Motor neuron (in vitro differentiated cells): ENCODE data around the gene CDK16. TPM values are rescaled to one million over a fixed set of nuclear protein-coding genes. Genes with fewer than 3 reads are reported as not detected.
"Not testable (repeated sequence)": the region's sequence is repeated elsewhere in the genome, so short reads cannot be mapped to it uniquely, and the experiment has no call there.

Source experiments
- ATAC-seq, 8 experiments: fragments of 200-7000 bp; cut with Tn5 transposase; replicated peaks in 6 of 8; 2 replicates each; pipeline ENCODE4 v1.8.0; 2021; ENCODE audit warnings: mild to moderate bottlenecking in 8 of 8, moderate library complexity in 8 of 8
- H3K27ac ChIP-seq, 2 donors: fragments of 250-450 bp; sonication (Bioruptor Pico); 2 replicates each; pipeline ENCODE4 v1.9.0; 2021; ENCODE audit warnings: antibody characterized with exemption in 2 of 2, mild to moderate bottlenecking in 2 of 2, moderate library complexity in 1 of 2
- H3K4me1 ChIP-seq, 2 donors: fragments of 250-450 bp; sonication (Bioruptor Pico); replicated peaks in 1 of 2; 2 replicates each; pipeline ENCODE4 v1.6.1; 2021; ENCODE audit warnings: antibody characterized with exemption in 2 of 2, mild to moderate bottlenecking in 2 of 2, moderate library complexity in 1 of 2
- H3K4me3 ChIP-seq, 5 donors: fragments of 250-450 bp; sonication (Bioruptor Pico); 2 replicates each; pipeline ENCODE4 v1.9.0; 2021; ENCODE audit warnings: antibody characterized with exemption in 5 of 5, mild to moderate bottlenecking in 5 of 5, moderate library complexity in 4 of 5
- WGBS, 10 experiments: fragments of 450-650 bp; shearing (Covaris generic); methylation state at CpG; one replicate each; pipeline ENCODE4 v1.0.0; 2022; 5-methylcytosine and 5-hydroxymethylcytosine counted together
- in situ Hi-C, 9 experiments: fragments of 400-800 bp; cut with MboI; loops; one replicate each; pipeline ENCODE4 v1.15.0; 2021; ENCODE audit warnings: low sequenced_read_pairs in 9 of 9, low pct_unique_long_range_greater_than_20kb in 2 of 9; ENCODE audit not compliant: unreplicated experiment in 9 of 9
- total RNA-seq, 8 experiments: library from RNA; unstranded; fragments of 300-600 nt; gene quantifications; 2 replicates each; pipeline versions ENCODE4 v1.2.3 to v1.2.4, GENCODE V29; 2022

The CDK16 gene
- total RNA-seq, 8 experiments from 2014 or later, result 58.1 to 113 (median 81.7) TPM

- no CpG with 5 or more reads among the region's 6 CpGs for WGBS, 10 experiments
- Histone ChIP-seq H3K4me1 (no peaks in the 10 kb centered on the region), H3K4me3 (no peak overlapping the region), H3K27ac (no peak overlapping the region)
- ATAC-seq, result peak in 2 of 8 experiments; percentile 5 to 14
- in situ Hi-C loops, result loop anchor here in 1 of 9 experiments (25.0 kb wide), 1 partner anchor 114 kb away; the partner anchor contains the start of gene ZNF157
Measured at GRCh38 chrX:47248576-47248975, 30.1 kb downstream of the CDK16 start.

GRCh38 chrX:47250017-47250347, 31.5 kb downstream of the CDK16 start:
- 67 to 83% (median 78%) methylated on average over 1 to 2 of the region's 6 CpGs; no CpG with 5 or more reads in 7 of the 10 experiments for WGBS, 10 experiments
- in situ Hi-C loops, result no loop called here
- ATAC-seq, result no peak

GRCh38 chrX:47257620-47258019, 39.1 kb downstream of the CDK16 start:
- in situ Hi-C loops, H3K4me1 ChIP-seq, H3K4me3 ChIP-seq, ATAC-seq, H3K27ac ChIP-seq: not testable (repeated sequence)
- WGBS, 10 experiments, result 62 to 100% (median 76%) methylated on average over 1 to 5 of the region's 12 CpGs; no CpG with 5 or more reads in 6 of the 10 experiments

More at GRCh38 chrX:47250017-47250347, 31.5 kb downstream of the CDK16 start:
- Histone ChIP-seq H3K27ac (no peak overlapping the region), H3K4me1 (no peaks in the 10 kb centered on the region), H3K4me3 (no peak overlapping the region)

- WGBS, 10 experiments, result 20 to 80% (median 39%) methylated on average over 1 to 6 of the region's 7 CpGs; no CpG with 5 or more reads in 6 of the 10 experiments
- Histone ChIP-seq H3K27ac (peak overlapping the region; percentile 53 to 57), H3K4me3 (no peak overlapping the region), H3K4me1 (peaks cover 11 to 14% of the 10 kb centered on the region in 2 donors)
- peak in 5 of 8 experiments; percentile 94 to 95 (median 94) for ATAC-seq
- in situ Hi-C loops, result no loop called here
Measured at GRCh38 chrX:47264483-47265173, 46.1 kb downstream of the CDK16 start.

- Histone ChIP-seq H3K27ac (no peak overlapping the region), H3K4me1 (peaks cover 11 to 14% of the 10 kb centered on the region in 2 donors), H3K4me3 (no peak overlapping the region)
- 21 to 60% (median 28%) methylated on average over 2 to 6 of the region's 7 CpGs; no CpG with 5 or more reads in 7 of the 10 experiments for WGBS, 10 experiments
- in situ Hi-C loops, result no loop called here
- ATAC-seq, result no peak
Measured at GRCh38 chrX:47266643-47267042, 48.2 kb downstream of the CDK16 start.

- H3K4me1 ChIP-seq, result no peaks in the 10 kb centered on the region
- in situ Hi-C loops, result no loop called here
- no peak overlapping the region for H3K4me3 ChIP-seq
- ATAC-seq, result no peak
- H3K27ac ChIP-seq, result no peak overlapping the region
- WGBS, 10 experiments, result 60% methylated on average over 1 of the region's 2 CpGs; no CpG with 5 or more reads in 9 of the 10 experiments
Measured at GRCh38 chrX:47272013-47272408, 53.5 kb downstream of the CDK16 start.

- 37% methylated on average over 3 of the region's 7 CpGs; no CpG with 5 or more reads in 9 of the 10 experiments for WGBS, 10 experiments
- no peaks in the 10 kb centered on the region for H3K4me1 ChIP-seq
- H3K27ac ChIP-seq, result no peak overlapping the region
- H3K4me3 ChIP-seq, result no peak overlapping the region
- no peak for ATAC-seq
- in situ Hi-C loops, result no loop called here
Measured at GRCh38 chrX:47273011-47273730, 54.7 kb downstream of the CDK16 start.

GRCh38 chrX:47278691-47279090, 60.2 kb downstream of the CDK16 start:
- H3K4me3 ChIP-seq, result no peak overlapping the region
- WGBS, 10 experiments, result 0 to 100% (median 35%) methylated on average over 1 to 2 of the region's 2 CpGs; no CpG with 5 or more reads in 4 of the 10 experiments
- in situ Hi-C loops, result no loop called here
- peaks cover 10 to 11% of the 10 kb centered on the region in 2 donors for H3K4me1 ChIP-seq
- H3K27ac ChIP-seq, result no peak overlapping the region
- ATAC-seq, result no peak

Other genes starting within 250 kb of the CDK16 start
- gene RGN, start 140.2 kb upstream of the CDK16 start, total RNA-seq, result under 1 TPM in 6 of 8 experiments, not detected in 2; 0.11 to 0.69 (median 0.27) TPM
- gene NDUFB11, start 74.0 kb upstream of the CDK16 start, total RNA-seq, result 100 to 1,000 TPM; 103 to 155 (median 120) TPM
- gene RBM10, start 73.5 kb upstream of the CDK16 start, total RNA-seq, result 10 to 100 TPM; 32.8 to 64.9 (median 39.9) TPM
- gene UBA1, start 24.9 kb upstream of the CDK16 start, total RNA-seq, result 100 to 1,000 TPM; 134 to 421 (median 190) TPM
- 100 to 1,000 TPM in 5 of 8 experiments, 10 to 100 TPM in 3; 25.0 to 167 (median 110) TPM for gene USP11, start 14.3 kb downstream of the CDK16 start, total RNA-seq
- 1 to 10 TPM in 2 of 8 experiments, under 1 TPM in 5, not detected in 1; 0.13 to 1.7 (median 0.85) TPM for gene ZNF157, start 151.9 kb downstream of the CDK16 start, total RNA-seq